ENCODE data around the gene SOX9. TPM values are rescaled to one million over a fixed set of nuclear protein-coding genes. Genes with fewer than 3 reads are reported as not detected.

The SOX9 gene
- total RNA-seq: not detected

DNA sequence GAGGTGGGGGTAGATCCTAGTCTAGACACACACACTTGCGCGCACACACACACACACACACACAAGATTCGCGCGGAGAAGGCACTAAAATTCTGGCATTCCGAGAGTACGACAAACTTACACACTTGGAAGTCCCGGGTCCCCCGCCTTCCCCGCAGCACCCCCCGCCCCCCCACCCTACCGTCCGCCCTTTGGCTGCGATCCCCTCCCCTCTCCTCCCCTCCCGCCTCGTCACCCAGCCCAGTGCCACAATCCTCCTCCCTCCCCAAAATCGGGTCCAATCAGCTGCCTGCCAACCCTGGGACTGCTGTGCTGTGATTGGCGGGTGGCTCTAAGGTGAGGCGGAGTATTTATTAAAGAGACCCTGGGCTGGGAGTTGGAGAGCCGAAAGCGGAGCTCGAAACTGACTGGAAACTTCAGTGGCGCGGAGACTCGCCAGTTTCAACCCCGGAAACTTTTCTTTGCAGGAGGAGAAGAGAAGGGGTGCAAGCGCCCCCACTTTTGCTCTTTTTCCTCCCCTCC lies at the start of gene SOX9:
Gene SOX9, plus strand, starts transcription at position 379 of the 522 bp plus-strand sequence. CDS start 372 bp downstream, outside the sequence.
- peaks cover 0 to 5% of the 10 kb centered on the region in 2 donors for H3K9me3 Mint-ChIP-seq
- H3K27ac Mint-ChIP-seq: peak within 1 kb of the TSS in 1 of 2 donors; percentile 36
- peaks cover 7 to 30% of the 10 kb centered on the region in 2 donors for H3K36me3 Mint-ChIP-seq
- no peak for DNase-seq (ENCODE audit: low spot score in 2 of 2)
- ATAC-seq: no peak

DNA sequence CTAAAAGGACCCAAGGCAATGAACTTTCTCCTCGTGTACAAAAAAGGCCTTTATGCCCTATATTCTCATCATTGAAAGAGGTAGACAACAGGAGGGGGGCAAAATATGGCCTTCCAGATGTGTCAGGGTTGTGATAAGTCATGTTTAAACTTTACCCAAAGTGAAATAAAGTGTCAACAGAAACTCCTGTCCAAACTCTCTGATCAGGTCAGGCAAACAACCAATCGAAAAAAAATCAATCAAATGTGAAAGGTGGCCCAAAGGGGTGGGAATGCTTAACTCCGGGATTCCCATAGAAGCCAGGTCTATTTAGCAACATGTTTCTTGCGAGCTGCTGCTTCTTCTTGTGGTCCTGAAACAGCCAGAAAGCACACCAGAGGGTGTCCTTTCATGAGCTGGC lies 49.5 kb upstream of the SOX9 start:
- no peak for DNase-seq (ENCODE audit: low spot score in 2 of 2)
- Mint-ChIP-seq H3K27ac (no peak overlapping the region), H3K36me3 (peaks cover 0 to under 1% of the 10 kb centered on the region in 2 donors), H3K9me3 (peaks cover 7 to 13% of the 10 kb centered on the region in 2 donors)
- ATAC-seq: no peak

DNA sequence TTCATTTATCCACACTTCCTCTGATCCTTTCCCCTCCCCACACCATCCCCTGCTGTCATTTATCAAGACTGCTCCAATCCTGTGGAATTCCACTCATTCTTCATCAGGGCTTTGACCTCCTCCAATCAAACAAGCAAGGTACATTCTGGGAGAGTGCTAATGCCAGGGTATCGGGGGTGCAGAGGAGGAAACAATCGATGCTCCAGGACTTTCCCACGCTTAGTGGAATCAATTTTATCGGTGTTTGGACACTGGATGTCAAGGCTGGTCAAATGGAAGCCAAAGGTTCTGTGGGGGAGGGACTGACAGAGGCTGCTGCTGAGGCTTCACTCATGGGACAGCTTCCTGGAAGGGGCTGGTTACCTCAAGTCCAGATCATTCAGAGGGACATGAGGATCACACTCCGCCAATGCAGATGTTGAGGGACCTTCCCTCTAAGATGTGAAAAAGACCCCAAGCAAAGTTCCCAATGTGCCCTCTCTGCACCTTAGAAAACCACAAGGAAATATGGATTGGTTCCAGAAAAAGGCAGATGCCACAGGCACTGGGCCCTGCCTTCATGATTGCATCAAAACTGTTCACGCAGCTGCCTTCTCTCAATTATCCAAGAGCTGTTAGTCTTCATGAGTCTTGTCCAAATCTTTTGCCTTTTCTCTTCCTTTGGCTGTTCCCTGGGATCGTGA lies 44.7 kb upstream of the SOX9 start:
- Mint-ChIP-seq H3K9me3 (peaks cover 6 to 10% of the 10 kb centered on the region in 2 donors), H3K27ac (no peak overlapping the region), H3K36me3 (no peaks in the 10 kb centered on the region)
- DNase-seq (ENCODE audit: low spot score in 2 of 2) (no peak), ATAC-seq (no peak)

DNA sequence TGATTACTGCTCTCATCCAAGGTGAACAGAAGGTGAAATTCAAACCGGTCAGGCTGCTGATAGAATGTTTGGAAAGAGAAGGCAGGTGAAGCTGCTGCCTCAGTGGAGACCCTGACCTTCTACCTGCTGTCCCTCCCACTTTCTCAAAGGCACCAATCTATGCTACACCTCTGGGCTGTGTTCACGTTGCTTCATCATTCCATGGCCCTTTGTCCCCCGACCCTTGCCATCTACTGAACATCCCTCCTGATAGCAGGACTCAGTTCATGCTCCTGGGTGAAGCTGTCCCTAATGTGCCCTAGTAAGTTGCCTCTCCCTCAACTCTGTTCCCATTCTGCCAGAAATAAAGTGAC lies 44.2 kb upstream of the SOX9 start:
- ATAC-seq: no peak
- peaks cover 6 to 10% of the 10 kb centered on the region in 2 donors for H3K9me3 Mint-ChIP-seq
- H3K27ac Mint-ChIP-seq: no peak overlapping the region

DNA sequence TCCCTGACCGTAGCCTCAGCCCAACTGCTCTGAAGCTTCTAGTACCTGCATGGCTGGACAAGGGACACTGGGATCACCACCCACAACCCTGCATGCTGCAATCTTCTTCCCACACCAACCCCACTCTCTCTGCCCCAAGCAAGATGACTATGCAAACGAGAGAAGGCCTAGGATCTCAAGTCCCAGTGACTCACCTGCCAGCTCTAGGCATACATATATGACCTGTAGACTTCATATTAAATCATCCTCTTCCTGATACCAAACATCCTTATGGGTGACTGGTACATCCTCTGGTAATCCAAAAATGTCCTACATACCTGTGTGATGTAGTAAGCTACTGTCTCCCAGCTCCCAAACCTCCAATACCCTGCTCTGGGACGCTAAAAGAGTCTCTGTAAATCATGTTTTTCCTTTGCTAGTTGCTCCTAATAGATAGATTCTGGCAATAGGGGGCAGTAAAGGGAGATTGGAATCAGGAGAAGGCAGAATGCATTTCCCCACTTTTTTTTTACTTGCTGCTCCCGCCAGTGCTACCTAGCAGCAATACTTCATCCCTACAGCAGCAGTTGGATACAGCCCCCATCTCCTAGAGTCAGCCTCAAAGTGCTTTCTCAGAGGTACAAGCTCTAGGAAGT lies 43.4 kb upstream of the SOX9 start:
- no peak overlapping the region for H3K27ac Mint-ChIP-seq
- DNase-seq (ENCODE audit: low spot score in 2 of 2) (no peak), ATAC-seq (no peak)
- no peaks in the 10 kb centered on the region for H3K36me3 Mint-ChIP-seq
- peaks cover 6 to 10% of the 10 kb centered on the region in 2 donors for H3K9me3 Mint-ChIP-seq

More for the DNA sequence above, 44.2 kb upstream of the SOX9 start:
- H3K36me3 Mint-ChIP-seq: no peaks in the 10 kb centered on the region
- DNase-seq (ENCODE audit: low spot score in 2 of 2): no peak

DNA sequence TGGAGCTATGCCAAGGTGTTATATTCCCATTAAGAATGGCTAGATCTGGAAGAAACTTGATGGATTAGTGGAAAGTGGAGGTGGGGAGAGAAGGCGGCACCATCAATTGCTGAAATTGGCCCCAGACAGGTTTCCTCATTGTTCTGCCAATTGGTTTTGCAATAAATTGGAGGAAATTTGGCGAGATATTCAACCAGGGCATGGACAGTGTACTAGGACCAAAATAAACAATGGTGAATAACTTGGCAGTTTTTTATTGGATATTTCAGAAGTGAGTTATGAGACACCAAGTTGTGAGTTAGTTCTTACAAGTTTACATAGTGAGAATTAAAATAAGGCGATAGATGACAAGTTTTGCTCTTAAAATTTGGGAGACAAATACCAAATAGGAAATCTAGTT lies 41.1 kb upstream of the SOX9 start:
- Mint-ChIP-seq H3K36me3 (no peaks in the 10 kb centered on the region), H3K27ac (no peak overlapping the region), H3K9me3 (peaks cover 4 to 6% of the 10 kb centered on the region in 2 donors)
- no peak for DNase-seq (ENCODE audit: low spot score in 2 of 2)
- no peak for ATAC-seq

DNA sequence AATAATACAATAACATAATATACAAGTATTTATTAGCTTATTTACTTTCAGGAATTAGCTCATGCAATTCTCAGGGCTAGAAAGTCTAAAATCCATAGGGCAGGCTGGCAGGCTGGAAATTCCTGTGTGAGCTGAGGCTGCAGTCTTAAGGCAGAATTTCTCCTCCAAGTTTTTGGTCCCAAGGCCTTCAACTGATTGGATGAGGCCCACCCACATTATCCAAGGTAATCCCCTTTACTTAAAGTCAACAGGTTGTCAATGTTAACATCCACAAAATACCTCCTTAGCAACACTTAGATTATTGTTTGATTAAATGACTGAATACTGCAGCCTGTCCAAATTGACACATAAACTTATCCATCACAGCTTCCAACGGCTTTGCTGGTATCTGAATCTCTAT lies 32.9 kb upstream of the SOX9 start:
- ATAC-seq (no peak), DNase-seq (ENCODE audit: low spot score in 2 of 2) (no peak)
- Mint-ChIP-seq H3K27ac (no peak overlapping the region), H3K36me3 (no peaks in the 10 kb centered on the region), H3K9me3 (peaks cover 4% of the 10 kb centered on the region in 2 donors)

DNA sequence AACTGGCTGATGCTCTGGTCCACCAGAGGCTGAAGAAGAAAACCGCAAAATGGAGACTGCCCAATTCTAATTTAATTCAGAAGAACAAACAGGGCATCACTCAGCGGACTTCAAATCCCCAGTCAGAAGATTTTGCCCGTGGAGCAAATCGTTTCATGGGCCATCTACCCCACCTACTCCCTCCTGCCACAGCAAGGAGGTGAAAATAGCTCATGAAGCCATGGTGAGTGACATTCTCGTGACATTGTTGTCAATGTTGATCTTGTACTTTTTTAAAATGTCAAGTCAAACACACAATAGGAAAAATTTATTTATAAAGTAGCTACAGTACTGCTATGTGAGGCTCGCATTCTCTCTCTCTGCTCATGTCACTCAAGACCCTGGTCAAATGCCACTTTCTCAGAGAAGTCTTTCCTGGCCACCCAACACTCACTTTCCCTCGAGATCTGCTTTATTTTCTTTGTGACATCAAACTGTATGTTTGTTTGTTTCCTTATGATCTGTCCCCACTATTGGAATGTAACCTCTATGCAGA lies 31.3 kb upstream of the SOX9 start:
- peaks cover 4% of the 10 kb centered on the region in 2 donors for H3K9me3 Mint-ChIP-seq
- no peak overlapping the region for H3K27ac Mint-ChIP-seq
- H3K36me3 Mint-ChIP-seq: no peaks in the 10 kb centered on the region
- ATAC-seq (no peak), DNase-seq (ENCODE audit: low spot score in 2 of 2) (no peak)

DNA sequence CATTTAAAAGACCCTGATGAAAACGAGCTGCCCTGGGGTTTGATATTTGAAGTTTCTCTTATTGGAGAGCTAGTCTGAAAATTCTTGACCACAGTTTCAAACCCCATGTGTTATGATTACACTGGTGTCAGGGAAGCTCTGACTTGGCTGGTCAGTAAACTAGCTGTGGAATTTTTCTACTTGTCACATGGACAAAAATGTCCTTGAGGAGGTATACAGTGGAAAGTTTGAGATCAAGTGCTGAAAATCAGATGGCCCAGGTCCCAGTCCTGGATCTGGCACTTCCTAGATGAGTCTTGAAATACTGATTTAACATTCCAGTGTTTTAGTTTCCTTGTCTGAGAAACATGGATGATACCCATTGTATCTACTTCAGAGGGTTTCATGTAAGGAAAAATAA lies 30.7 kb upstream of the SOX9 start:
- no peak for ATAC-seq
- Mint-ChIP-seq H3K27ac (no peak overlapping the region), H3K36me3 (no peaks in the 10 kb centered on the region), H3K9me3 (peaks cover 4 to 5% of the 10 kb centered on the region in 2 donors)
- no peak for DNase-seq (ENCODE audit: low spot score in 2 of 2)

DNA sequence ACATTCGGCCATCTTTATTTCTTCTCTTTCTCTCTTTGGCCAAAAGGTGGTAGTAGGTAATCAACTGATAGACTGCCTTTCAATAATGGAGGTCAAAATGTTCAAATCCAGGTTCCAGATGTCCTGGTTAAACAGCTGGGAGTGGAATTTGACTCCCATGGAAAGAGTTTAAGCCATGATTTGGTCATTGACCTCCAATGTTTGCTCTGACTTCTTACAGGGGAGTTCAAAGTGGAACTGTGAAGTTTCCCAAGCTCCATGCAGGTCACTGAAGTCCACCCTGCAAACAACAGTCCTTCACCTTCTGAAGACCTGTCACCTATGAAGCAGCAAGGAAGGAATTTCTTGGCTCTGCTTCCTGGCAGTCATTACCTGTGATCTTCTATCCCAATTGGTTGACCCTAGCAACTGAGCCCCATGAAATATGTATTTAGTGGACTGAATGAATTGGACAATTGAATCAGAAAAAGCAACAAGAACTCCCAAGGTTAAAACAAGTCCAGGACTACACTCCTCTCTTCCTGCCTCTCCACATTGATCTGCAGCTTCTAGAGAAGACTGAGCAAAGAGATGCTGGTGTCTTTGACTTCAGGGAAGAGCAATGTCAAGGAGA lies 28.0 kb upstream of the SOX9 start:
- ATAC-seq: no peak
- DNase-seq (ENCODE audit: low spot score in 2 of 2): no peak
- Mint-ChIP-seq H3K9me3 (peaks cover 4 to 8% of the 10 kb centered on the region in 2 donors), H3K36me3 (no peaks in the 10 kb centered on the region), H3K27ac (no peak overlapping the region)

DNA sequence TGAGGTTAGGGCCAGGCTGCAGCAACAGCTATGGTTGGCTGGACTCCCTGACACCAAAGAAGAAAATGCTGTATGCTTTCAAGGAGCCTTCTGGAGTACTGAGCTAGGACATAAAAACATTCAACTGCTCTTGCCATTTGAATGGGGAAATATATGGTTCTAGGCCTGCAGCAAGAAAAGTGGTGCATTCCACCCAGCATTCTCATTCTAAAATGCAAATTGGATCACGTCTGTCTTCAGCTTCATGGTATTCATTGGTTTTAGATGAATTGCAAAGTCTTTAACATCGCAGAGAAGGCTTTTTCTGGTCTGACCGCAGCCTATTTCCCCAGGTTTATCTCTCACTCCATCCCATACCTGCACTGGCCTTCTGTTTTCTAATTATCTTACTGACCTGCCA lies 27.1 kb upstream of the SOX9 start:
- Mint-ChIP-seq H3K36me3 (no peaks in the 10 kb centered on the region), H3K9me3 (peaks cover 4 to 8% of the 10 kb centered on the region in 2 donors), H3K27ac (no peak overlapping the region)
- ATAC-seq (no peak), DNase-seq (ENCODE audit: low spot score in 2 of 2) (no peak)

DNA sequence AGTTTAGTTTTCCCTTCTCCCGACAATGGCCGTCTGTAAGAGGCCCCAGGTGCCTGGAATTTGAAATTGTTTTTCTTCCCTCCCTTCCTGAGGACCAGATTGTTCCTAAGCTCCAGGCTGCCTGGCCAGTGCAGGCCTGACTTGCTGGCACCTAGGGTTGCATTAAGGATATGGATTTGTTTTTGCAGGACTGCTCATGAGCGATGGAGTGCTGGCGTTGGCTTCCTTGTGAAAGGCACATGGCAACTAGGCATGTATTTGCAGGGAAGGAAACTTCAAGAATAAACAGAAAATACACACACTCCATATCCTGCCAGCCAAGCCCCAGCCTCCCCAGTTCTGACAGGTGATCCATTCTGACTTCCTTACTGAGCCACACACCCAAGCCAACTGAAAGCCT lies 25.5 kb upstream of the SOX9 start:
- ATAC-seq: no peak
- H3K9me3 Mint-ChIP-seq: peaks cover 8% of the 10 kb centered on the region in 2 donors
- no peaks in the 10 kb centered on the region for H3K36me3 Mint-ChIP-seq

DNA sequence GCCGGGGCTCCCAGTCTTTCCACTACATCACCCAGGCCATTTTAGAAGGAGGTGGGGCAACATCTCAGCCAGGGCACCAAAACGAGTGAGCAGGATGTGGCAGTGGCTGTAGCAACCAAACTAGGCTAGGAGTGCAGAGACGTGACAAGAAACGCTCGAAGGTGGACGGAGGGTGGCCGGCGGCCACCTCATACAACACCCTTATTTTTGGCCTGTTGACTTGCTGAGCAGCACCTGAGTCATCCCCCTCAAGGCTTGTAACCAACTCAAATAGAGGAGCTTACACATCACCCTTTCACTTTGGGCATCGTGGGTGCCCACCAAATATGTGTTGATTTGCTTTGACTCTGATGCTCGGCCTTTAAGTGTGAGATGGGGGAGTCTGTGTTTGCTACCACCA lies 23.7 kb upstream of the SOX9 start:
- ATAC-seq (no peak), DNase-seq (ENCODE audit: low spot score in 2 of 2) (no peak)
- Mint-ChIP-seq H3K36me3 (no peaks in the 10 kb centered on the region), H3K9me3 (peaks cover 3 to 4% of the 10 kb centered on the region in 2 donors), H3K27ac (no peak overlapping the region)

More for the DNA sequence above, 25.5 kb upstream of the SOX9 start:
- no peak overlapping the region for H3K27ac Mint-ChIP-seq
- DNase-seq (ENCODE audit: low spot score in 2 of 2): no peak

DNA sequence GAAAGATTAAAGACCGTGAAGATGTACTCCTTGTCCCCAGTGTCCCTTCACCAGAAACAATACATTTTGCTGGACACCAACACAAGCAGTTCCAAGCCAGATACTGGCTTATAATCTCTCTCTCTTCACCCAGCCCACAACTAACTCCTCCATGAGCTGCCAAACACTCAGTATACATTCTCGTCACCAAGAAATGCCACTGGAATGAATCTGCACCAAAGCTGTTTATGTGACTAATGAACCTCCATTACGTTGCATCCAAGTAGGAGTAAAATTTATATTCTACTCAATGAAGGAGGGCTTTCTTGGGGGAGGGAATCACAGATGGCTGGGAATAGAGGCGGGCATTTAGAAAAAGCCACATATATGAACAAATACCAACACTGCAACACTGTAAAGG lies 20.9 kb upstream of the SOX9 start:
- DNase-seq (ENCODE audit: low spot score in 2 of 2): no peak
- Mint-ChIP-seq H3K27ac (no peak overlapping the region), H3K9me3 (peaks cover 5 to 8% of the 10 kb centered on the region in 2 donors), H3K36me3 (peaks cover 0 to 7% of the 10 kb centered on the region in 2 donors)
- ATAC-seq: no peak

DNA sequence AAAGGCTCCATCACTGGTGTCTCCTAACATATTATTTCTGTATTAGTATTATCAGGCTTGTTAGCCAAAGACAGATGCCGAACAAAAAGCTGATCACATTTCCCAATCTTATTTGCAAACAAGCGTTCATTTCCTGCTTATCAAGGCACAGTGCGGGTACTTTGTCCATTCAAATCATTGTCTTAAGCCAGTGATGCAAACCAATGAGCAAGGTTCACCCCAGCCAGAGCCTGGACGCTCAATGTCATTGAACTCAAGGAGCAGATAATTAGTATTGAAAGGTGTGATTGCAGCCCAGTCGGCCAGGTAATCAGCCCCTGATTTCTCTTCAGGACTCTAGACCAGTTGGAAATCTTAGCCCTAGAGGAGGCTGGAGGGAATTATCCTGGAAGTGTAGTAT lies 20.4 kb upstream of the SOX9 start:
- no peak overlapping the region for H3K27ac Mint-ChIP-seq
- peaks cover 0 to 13% of the 10 kb centered on the region in 2 donors for H3K36me3 Mint-ChIP-seq
- DNase-seq (ENCODE audit: low spot score in 2 of 2) (no peak), ATAC-seq (no peak)
- peaks cover 5 to 7% of the 10 kb centered on the region in 2 donors for H3K9me3 Mint-ChIP-seq

DNA sequence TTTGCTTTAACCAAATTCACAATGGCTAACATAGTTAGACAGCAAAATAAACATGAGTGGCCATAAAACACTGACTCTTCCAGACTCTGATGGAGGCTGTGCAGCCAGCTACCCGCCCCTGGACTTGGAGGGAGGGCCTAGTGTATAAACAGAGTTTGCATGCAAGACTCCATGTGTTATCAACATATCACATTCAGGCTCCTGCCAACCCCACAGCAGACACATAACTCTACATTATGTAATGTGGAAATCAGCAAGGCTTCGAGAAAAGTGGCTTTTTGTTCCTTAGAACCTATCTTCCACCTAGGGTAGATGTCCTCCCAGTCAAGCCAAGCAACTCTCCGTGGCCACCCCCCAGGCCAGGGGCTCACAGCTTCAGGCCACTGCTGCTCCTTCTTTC lies 19.3 kb upstream of the SOX9 start:
- ATAC-seq: no peak
- Mint-ChIP-seq H3K9me3 (peaks cover 5 to 7% of the 10 kb centered on the region in 2 donors), H3K36me3 (peaks cover 0 to 13% of the 10 kb centered on the region in 2 donors), H3K27ac (no peak overlapping the region)
- DNase-seq (ENCODE audit: low spot score in 2 of 2): no peak

DNA sequence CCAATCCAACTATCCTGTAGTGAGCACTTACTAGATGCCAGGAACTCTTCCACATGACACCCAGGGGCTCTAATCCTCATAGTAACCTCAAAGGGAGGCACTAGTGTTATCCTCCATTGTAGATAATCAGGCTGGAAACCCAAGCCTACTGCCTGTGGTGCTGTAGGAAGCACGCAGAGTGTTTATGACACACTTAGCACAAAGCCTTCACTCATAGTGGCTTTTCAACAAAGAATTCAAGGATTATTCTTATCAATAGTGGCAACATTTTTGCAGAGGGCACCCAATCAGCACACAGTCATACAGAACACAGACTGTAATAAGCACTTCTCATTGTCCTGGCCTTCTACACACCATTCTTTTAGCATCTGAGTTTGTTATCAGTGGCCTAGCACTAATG lies 18.5 kb upstream of the SOX9 start:
- Mint-ChIP-seq H3K9me3 (peaks cover 5 to 7% of the 10 kb centered on the region in 2 donors), H3K27ac (no peak overlapping the region), H3K36me3 (peaks cover 0 to 13% of the 10 kb centered on the region in 2 donors)
- DNase-seq (ENCODE audit: low spot score in 2 of 2) (no peak), ATAC-seq (no peak)

Measured in activated naive CD4-positive, alpha-beta T cell treated with anti-CD3 and anti-CD28 coated beads, Interleukin-2, amount 50 U/mL, for 72 hours (primary cell).